HTR-8/SVneo (cell line): ENCODE data around the gene ALOX15B.
"Not testable (repeated sequence)": the region's sequence is repeated elsewhere in the genome, so short reads cannot be mapped to it uniquely, and the experiment has no call there.

Experiments
- DNase-seq: peaks from one replicate; pipeline ENCODE4 v3.0.0; 2011; ENCODE audit warnings: low spot score, mixed read lengths; ENCODE audit not compliant: insufficient read length
- FAIRE-seq: peaks from 2 replicates; lab custom pipeline; 2011; peaks lifted over from hg19 to GRCh38; lab: Jason Lieb, UNC

ALOX15B gene

GRCh38 chr17:8059131-8059530 lies 20.3 kb downstream of the ALOX15B start:
- DNase-seq (no peak), FAIRE-seq (no peak)

- no peak for FAIRE-seq
- DNase-seq, result peak; percentile 76
Observed at GRCh38 chr17:8060274-8060673, 21.4 kb downstream of the ALOX15B start.

GRCh38 chr17:8061851-8062250 lies 23.0 kb downstream of the ALOX15B start:
- DNase-seq, FAIRE-seq: not testable (repeated sequence)

- FAIRE-seq (peak; percentile 9), DNase-seq (no peak)
Observed at GRCh38 chr17:8062435-8062806, 23.6 kb downstream of the ALOX15B start.

GRCh38 chr17:8062807-8063483 lies 24.1 kb downstream of the ALOX15B start:
- no peak for DNase-seq
- FAIRE-seq, result no peak

- FAIRE-seq, result no peak
- no peak for DNase-seq
Observed at GRCh38 chr17:8063761-8064534, 25.1 kb downstream of the ALOX15B start.

- FAIRE-seq (no peak), DNase-seq (no peak)
Observed at GRCh38 chr17:8064561-8065019, 25.7 kb downstream of the ALOX15B start.

- no peak for DNase-seq
- no peak for FAIRE-seq
Observed at GRCh38 chr17:8066841-8067775, 28.2 kb downstream of the ALOX15B start.

GRCh38 chr17:8067806-8068205 lies 28.9 kb downstream of the ALOX15B start:
- FAIRE-seq, result no peak
- no peak for DNase-seq

GRCh38 chr17:8068736-8069586 lies 30.1 kb downstream of the ALOX15B start:
- DNase-seq, result no peak
- FAIRE-seq, result no peak

GRCh38 chr17:8069587-8069860 lies 30.7 kb downstream of the ALOX15B start:
- no peak for FAIRE-seq
- DNase-seq, result no peak

- FAIRE-seq (no peak), DNase-seq (no peak)
Observed at GRCh38 chr17:8071496-8071895, 32.6 kb downstream of the ALOX15B start.

GRCh38 chr17:8072341-8072728 lies 33.5 kb downstream of the ALOX15B start:
- DNase-seq, result no peak
- no peak for FAIRE-seq

- FAIRE-seq (no peak), DNase-seq (no peak)
Observed at GRCh38 chr17:8072729-8073461, 34.0 kb downstream of the ALOX15B start.

- DNase-seq (peak; percentile 88), FAIRE-seq (peak; percentile 94)
Observed at GRCh38 chr17:8073627-8074484, 35.0 kb downstream of the ALOX15B start.

- peak; percentile 13 for FAIRE-seq
- DNase-seq, result no peak
Observed at GRCh38 chr17:8074554-8074953, 35.7 kb downstream of the ALOX15B start.

GRCh38 chr17:8075081-8075480 lies 36.2 kb downstream of the ALOX15B start:
- DNase-seq (no peak), FAIRE-seq (no peak)

- FAIRE-seq (no peak), DNase-seq (no peak)
Observed at GRCh38 chr17:8075574-8076342, 36.9 kb downstream of the ALOX15B start.
